B cell (primary cell): ENCODE results near the gene ANO2. TPM values are rescaled to one million over a fixed set of nuclear protein-coding genes. Genes with fewer than 3 reads are reported as not detected.

Source experiments
- ATAC-seq: fragments of 200-7000 bp; cut with Tn5 transposase; one replicate; pipeline ENCODE4 v1.10.0; 2021; ENCODE audit warnings: low read depth, mild to moderate bottlenecking, moderate number of reproducible peaks, moderate library complexity
- CTCF ChIA-PET: fragments of 350-600 bp; sonication (Branson Sonifier 250); formaldehyde crosslinking; loops from one replicate; lab custom pipeline; 2021; ENCODE audit warnings: antibody characterized with exemption, inconsistent platforms; lab: Charles Lee
- POLR2A ChIA-PET: fragments of 350-600 bp; sonication (Branson Sonifier 250); formaldehyde crosslinking; loops from one replicate; lab custom pipeline; 2021; ENCODE audit warnings: antibody characterized with exemption; lab: Charles Lee
- DNase-seq: peaks from one replicate; pipeline ENCODE4 v3.0.0; 2013
- H2AFZ ChIP-seq: 2 replicates; pipeline ENCODE4 v1.6.1; 2012; ENCODE audit warnings: mild to moderate bottlenecking, low read depth, low read length; ENCODE audit not compliant: insufficient read depth, poor library complexity, severe bottlenecking
- H3K27ac ChIP-seq, 2 donors: 1 replicate in 1 of 2; 2 replicates in 1 of 2; pipeline ENCODE4 v1.5.1; 2012 to 2013; ENCODE audit warnings: low read length in 2 of 2, mild to moderate bottlenecking in 2 of 2, moderate library complexity in 1 of 2
- H3K27me3 ChIP-seq, 4 experiments: fragments of 200-600 bp in 1 of 4; sonication (generic) in 1 of 4; replicated peaks in 1 of 4; 1 replicate in 2 of 4; 2 replicates in 2 of 4; pipeline versions ENCODE4 v1.6.1 to v1.7.0; 2013 to 2016; ENCODE audit warnings: low read length in 3 of 4, mild to moderate bottlenecking in 2 of 4, mixed read lengths in 1 of 4, moderate library complexity in 1 of 4; ENCODE audit not compliant: insufficient read depth in 4 of 4, control insufficient read depth in 3 of 4; ENCODE audit errors: control extremely low read depth in 1 of 4
- H3K36me3 ChIP-seq, 2 experiments: replicated peaks in 1 of 2; 1 replicate in 1 of 2; 2 replicates in 1 of 2; pipeline versions ENCODE4 v1.6.1 to v1.7.1; 2013; ENCODE audit warnings: low read length in 1 of 2; ENCODE audit not compliant: insufficient read depth in 2 of 2, control insufficient read depth in 1 of 2; ENCODE audit errors: control extremely low read depth in 1 of 2, extremely low read depth in 1 of 2
- H3K4me1 ChIP-seq, 2 donors: fragments of 200-600 bp in 1 of 2; sonication (generic) in 1 of 2; 1 replicate in 1 of 2; 2 replicates in 1 of 2; pipeline versions ENCODE4 v1.5.1 to v1.6.1; 2013 to 2017; ENCODE audit warnings: low read length in 2 of 2; ENCODE audit not compliant: control insufficient read depth in 2 of 2, insufficient read depth in 2 of 2
- H3K4me2 ChIP-seq: replicated peaks from 2 replicates; pipeline ENCODE3; 2012; ENCODE audit warnings: mild to moderate bottlenecking, low read depth, low read length; ENCODE audit not compliant: poor library complexity, severe bottlenecking
- H3K4me3 ChIP-seq, 5 experiments: fragments of 200-600 bp in 1 of 5; sonication (generic) in 1 of 5; 1 replicate in 3 of 5; 2 replicates in 2 of 5; pipeline versions ENCODE4 v1.5.1 to v1.7.0; 2011 to 2016; ENCODE audit warnings: low read length in 4 of 5, mild to moderate bottlenecking in 4 of 5, low read depth in 2 of 5, control low read depth in 1 of 5, moderate library complexity in 1 of 5; ENCODE audit not compliant: insufficient read depth in 1 of 5; ENCODE audit errors: control extremely low read depth in 1 of 5, extremely low read depth in 1 of 5
- H3K79me2 ChIP-seq: fragments of 200-600 bp; sonication (generic); one replicate; pipeline ENCODE4 v1.6.0; 2016; ENCODE audit warnings: low read length; ENCODE audit not compliant: control insufficient read depth, insufficient read depth
- H3K9ac ChIP-seq: fragments of 200-600 bp; sonication (generic); 2 replicates; pipeline ENCODE4 v1.6.1; 2017; ENCODE audit warnings: mild to moderate bottlenecking, low read length, moderate library complexity
- H3K9me3 ChIP-seq, 3 donors: one replicate each; pipeline versions ENCODE4 v1.6.1 to v1.7.1; 2013; ENCODE audit warnings: low read length in 2 of 3; ENCODE audit not compliant: control insufficient read depth in 2 of 3, insufficient read depth in 1 of 3; ENCODE audit errors: control extremely low read depth in 1 of 3
- H4K20me1 ChIP-seq: 2 replicates; pipeline ENCODE4 v1.6.0; 2012; ENCODE audit warnings: mild to moderate bottlenecking, low read length; ENCODE audit not compliant: insufficient read depth, control insufficient read depth, poor library complexity, severe bottlenecking
- H3K27ac Mint-ChIP-seq: one replicate; pipeline ENCODE4 v1.8.0; 2021; ENCODE audit warnings: mixed read lengths
- H3K27me3 Mint-ChIP-seq: one replicate; pipeline ENCODE4 v1.8.0; 2021; ENCODE audit warnings: mixed read lengths
- H3K4me1 Mint-ChIP-seq: one replicate; pipeline ENCODE4 v1.8.0; 2021; ENCODE audit warnings: mixed read lengths
- H3K4me3 Mint-ChIP-seq: one replicate; pipeline ENCODE4 v1.8.0; 2021; ENCODE audit warnings: mixed read lengths
- H3K9me3 Mint-ChIP-seq: one replicate; pipeline ENCODE4 v1.8.0; 2022; ENCODE audit warnings: mixed read lengths; ENCODE audit not compliant: insufficient read depth
- EZH2 ChIP-seq: IDR thresholded peaks from 2 replicates; pipeline ENCODE4 v1.6.1; 2012; ENCODE audit warnings: borderline replicate concordance, low read depth, mild to moderate bottlenecking, moderate library complexity, low read length; ENCODE audit not compliant: insufficient read depth, poor library complexity, severe bottlenecking
- WGBS: methylation state at CpG from one replicate; pipeline ENCODE4 v1.1.5; 2013; ENCODE audit warnings: missing lambda C conversion rate; ENCODE audit not compliant: insufficient coverage; 5-methylcytosine and 5-hydroxymethylcytosine counted together
- intact Hi-C: fragments of 100-400 bp; cut with micrococcal nuclease; formaldehyde crosslinking; loops from one replicate; pipeline ENCODE4 v1.10.0; 2022
- polyA plus RNA-seq: library from polyadenylated mRNA; depleted of rRNA; stranded (reverse); fragments of >200 nt; gene quantifications from 2 replicates; pipeline ENCODE4 v1.2.3, GENCODE V29; 2012
- total RNA-seq, 2 donors: library from RNA; stranded (reverse); fragments of 120-200 nt in 1 of 2; gene quantifications; 1 replicate in 1 of 2; 2 replicates in 1 of 2; pipeline versions ENCODE4 v1.2.3 to v1.2.4, GENCODE V29; 2013 to 2022
- TF ChIP-seq, protein P1 (sequence below): fragments of 200-600 bp; IDR thresholded peaks from one replicate; pipeline ENCODE4 v1.8.0; 2022; ENCODE audit warnings: antibody characterized with exemption, mild to moderate bottlenecking

The ANO2 gene
- total and polyA plus RNA-seq, 2 donors (not counting 1 experiment from before 2014, with no cell fraction given), result not detected

DNA sequence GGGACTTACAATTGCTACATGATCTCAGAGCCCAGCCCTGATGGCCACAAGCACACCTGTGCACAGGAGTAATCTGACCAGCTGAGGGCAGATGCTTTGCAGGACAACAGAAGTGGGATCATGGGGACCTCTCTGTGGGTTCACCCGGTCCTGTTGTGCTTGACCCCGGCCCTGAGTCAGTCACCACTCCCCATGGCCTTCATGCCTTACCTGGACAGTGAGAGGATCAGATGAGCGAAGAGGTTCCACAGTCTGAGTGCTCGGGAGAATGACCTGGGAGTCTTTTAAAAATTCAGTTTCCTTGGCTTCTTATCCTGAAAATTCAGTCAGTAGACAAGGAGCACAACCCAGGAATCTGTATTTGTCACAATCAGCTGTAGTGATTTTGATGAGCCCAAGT, 425.0 kb downstream of the ANO2 start:
- Mint-ChIP-seq H3K27me3 (peaks cover 3% of the 10 kb centered on the region), H3K4me3 (no peak overlapping the region), H3K4me1 (no peaks in the 10 kb centered on the region), H3K27ac (no peak overlapping the region), H3K9me3 (no peaks in the 10 kb centered on the region)
- no peaks in the 10 kb centered on the region for H3K4me1 ChIP-seq
- H3K36me3 ChIP-seq, result no peaks in the 10 kb centered on the region
- 88% methylated on average over 4 of the region's 4 CpGs for WGBS
- TF ChIP-seq, protein P1, sequence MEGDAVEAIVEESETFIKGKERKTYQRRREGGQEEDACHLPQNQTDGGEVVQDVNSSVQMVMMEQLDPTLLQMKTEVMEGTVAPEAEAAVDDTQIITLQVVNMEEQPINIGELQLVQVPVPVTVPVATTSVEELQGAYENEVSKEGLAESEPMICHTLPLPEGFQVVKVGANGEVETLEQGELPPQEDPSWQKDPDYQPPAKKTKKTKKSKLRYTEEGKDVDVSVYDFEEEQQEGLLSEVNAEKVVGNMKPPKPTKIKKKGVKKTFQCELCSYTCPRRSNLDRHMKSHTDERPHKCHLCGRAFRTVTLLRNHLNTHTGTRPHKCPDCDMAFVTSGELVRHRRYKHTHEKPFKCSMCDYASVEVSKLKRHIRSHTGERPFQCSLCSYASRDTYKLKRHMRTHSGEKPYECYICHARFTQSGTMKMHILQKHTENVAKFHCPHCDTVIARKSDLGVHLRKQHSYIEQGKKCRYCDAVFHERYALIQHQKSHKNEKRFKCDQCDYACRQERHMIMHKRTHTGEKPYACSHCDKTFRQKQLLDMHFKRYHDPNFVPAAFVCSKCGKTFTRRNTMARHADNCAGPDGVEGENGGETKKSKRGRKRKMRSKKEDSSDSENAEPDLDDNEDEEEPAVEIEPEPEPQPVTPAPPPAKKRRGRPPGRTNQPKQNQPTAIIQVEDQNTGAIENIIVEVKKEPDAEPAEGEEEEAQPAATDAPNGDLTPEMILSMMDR, result no peak
- no peak for TF ChIP-seq EZH2
- intact Hi-C loops, result no loop called here
- H3K79me2 ChIP-seq, result no peaks in the 10 kb centered on the region
- no peak overlapping the region for H3K9ac ChIP-seq
- H3K27me3 ChIP-seq, result no peaks in the 10 kb centered on the region
- no peak overlapping the region for H3K4me3 ChIP-seq
- ATAC-seq, result no peak
- no peak overlapping the region for H3K27ac ChIP-seq
- H2AFZ ChIP-seq, result no peak overlapping the region
- no peaks in the 10 kb centered on the region for H3K9me3 ChIP-seq
- no peak for DNase-seq
- H3K4me2 ChIP-seq, result no peak overlapping the region
- ChIA-PET POLR2A (no interaction called here), CTCF (no interaction called here)
- H4K20me1 ChIP-seq, result no peaks in the 10 kb centered on the region

DNA sequence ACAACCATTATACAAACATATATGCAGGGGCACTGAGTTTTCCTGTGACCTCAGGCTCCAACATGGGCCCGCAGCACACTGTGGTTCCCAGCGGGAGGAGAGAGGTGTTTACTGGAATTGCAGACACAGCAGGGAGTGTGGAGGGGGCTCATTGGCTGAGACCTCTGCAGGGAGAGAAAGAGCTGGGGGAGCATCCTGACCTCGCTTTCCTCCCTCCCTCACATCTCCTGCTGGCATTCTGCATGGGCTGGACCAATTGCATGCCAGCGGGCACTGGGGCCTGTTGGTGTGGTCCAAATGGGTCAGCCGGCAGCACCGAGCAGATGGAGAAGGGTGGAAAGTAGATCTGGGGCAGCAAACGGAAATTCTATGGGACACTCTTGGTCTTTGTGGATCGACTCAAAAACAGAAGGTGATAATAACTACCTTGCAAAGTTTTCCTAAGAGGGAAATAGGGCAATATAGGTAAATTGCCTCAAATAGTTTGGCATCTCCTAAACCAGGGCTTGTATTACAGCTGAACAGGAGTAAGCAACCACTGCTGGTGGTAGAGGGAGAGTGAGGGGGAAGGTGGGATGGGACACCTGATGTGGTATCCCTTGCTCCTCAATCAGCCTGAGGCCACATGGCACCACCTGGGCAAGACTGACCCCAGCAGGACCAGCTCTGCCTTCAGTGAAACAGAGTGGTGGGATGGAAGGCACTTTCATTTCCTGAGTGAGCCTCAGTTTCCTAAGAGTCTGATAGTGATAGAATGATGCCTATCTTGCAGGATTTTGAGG, 426.3 kb downstream of the ANO2 start:
- ATAC-seq, result no peak
- POLR2A ChIA-PET, result no interaction called here
- no peaks in the 10 kb centered on the region for H3K79me2 ChIP-seq
- H3K4me2 ChIP-seq, result no peak overlapping the region
- TF ChIP-seq EZH2, result no peak
- TF ChIP-seq, protein P1, result no peak
- Mint-ChIP-seq H3K27me3 (peaks cover 9% of the 10 kb centered on the region), H3K4me3 (no peak overlapping the region), H3K27ac (no peak overlapping the region), H3K4me1 (no peaks in the 10 kb centered on the region), H3K9me3 (no peaks in the 10 kb centered on the region)
- no peak overlapping the region for H2AFZ ChIP-seq
- no peaks in the 10 kb centered on the region for H3K36me3 ChIP-seq
- H3K27ac ChIP-seq, result no peak overlapping the region
- intact Hi-C loops, result no loop called here
- no peaks in the 10 kb centered on the region for H3K4me1 ChIP-seq
- 96% methylated on average over 6 of the region's 8 CpGs for WGBS
- H3K9ac ChIP-seq, result no peak overlapping the region
- H4K20me1 ChIP-seq, result no peaks in the 10 kb centered on the region
- H3K27me3 ChIP-seq, result no peaks in the 10 kb centered on the region
- CTCF ChIA-PET, result no interaction called here
- no peak for DNase-seq
- no peaks in the 10 kb centered on the region for H3K9me3 ChIP-seq
- no peak overlapping the region for H3K4me3 ChIP-seq
